ENCODE measurements around the gene MRPL28.
"Not testable (repeated sequence)": the region's sequence is repeated elsewhere in the genome, so short reads cannot be mapped to it uniquely, and the experiment has no call there.

Gene MRPL28

GRCh38 chr16:337437-337836 lies 32.9 kb downstream of the MRPL28 start:
- DNase-seq, result no peak

DNA sequence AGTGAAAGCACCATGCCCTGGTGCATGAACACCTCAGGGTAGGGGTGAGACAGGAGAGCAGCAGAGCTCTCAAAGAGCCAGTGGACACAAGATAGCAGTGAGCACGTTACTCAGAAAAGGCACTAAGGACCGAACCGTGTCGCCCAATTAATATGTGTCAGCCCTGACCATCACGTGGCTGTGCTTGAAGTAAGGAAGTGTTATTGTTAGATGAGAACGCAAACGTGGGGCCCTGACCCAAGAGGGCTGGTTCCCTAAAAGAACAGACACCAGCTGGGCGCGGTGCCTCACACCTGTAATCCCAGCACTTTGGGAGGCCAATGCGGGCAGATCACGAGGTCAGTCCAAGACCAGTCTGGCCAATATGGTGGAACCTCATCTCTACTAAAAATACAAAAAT lies 34.1 kb downstream of the MRPL28 start:
- DNase-seq, result no peak

GRCh38 chr16:334861-335632 lies 35.3 kb downstream of the MRPL28 start:
- not testable (repeated sequence) for DNase-seq

- DNase-seq, result not testable (repeated sequence)
Observed at GRCh38 chr16:334164-334832, 36.0 kb downstream of the MRPL28 start.

DNA sequence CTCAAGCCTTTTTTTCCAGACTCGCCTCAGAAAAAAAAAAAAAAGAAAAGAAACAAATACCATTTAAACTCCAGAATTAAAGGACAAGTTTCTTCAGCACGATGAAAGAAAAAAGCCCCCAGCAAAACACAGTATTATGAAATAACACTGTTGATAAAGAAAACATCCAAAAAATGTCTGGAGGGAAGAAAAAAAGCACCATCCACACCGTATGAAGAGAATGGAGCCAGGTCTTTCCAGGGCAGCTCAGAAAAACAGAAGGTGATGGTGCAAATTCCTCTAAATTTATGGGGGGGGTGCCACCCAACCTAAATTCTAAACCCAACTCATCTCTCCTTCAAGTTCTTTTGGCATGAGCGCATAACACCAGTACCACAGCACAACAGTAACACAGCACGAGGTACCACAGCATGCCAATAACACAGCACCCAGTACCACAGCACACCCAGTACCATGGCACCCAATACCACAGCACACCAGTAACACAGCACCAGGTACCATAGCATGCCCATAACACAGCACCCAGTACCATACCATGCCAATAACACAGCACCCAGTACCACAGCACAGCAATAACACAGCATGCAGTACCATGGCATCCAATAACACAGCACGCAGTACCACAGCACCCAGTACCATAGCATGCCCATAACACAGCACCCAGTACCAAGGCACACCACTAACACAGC lies 36.8 kb downstream of the MRPL28 start:
- no peak for DNase-seq

- DNase-seq, result peak; percentile 51
Observed at GRCh38 chr16:331181-331814, 39.0 kb downstream of the MRPL28 start.

DNA sequence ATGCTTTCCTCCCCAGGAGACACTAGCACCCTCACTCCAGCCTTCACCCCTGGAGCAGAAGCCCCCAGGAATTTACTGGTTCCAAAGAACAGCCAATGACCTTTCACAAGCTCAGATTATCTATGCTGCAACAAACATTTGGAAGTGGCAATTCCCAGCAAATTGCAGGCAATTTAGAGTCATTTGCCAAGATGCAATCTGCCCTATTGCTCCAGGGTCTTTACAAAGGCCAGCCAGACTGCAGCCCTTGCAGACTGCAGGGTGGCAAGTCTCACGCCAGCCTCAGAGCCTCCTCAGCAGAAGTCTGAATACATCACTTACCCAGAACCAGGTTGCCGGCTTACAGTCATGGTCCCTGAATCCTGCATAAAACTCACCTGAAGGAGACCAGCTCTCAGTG lies 39.6 kb downstream of the MRPL28 start:
- no peak for DNase-seq

DNA sequence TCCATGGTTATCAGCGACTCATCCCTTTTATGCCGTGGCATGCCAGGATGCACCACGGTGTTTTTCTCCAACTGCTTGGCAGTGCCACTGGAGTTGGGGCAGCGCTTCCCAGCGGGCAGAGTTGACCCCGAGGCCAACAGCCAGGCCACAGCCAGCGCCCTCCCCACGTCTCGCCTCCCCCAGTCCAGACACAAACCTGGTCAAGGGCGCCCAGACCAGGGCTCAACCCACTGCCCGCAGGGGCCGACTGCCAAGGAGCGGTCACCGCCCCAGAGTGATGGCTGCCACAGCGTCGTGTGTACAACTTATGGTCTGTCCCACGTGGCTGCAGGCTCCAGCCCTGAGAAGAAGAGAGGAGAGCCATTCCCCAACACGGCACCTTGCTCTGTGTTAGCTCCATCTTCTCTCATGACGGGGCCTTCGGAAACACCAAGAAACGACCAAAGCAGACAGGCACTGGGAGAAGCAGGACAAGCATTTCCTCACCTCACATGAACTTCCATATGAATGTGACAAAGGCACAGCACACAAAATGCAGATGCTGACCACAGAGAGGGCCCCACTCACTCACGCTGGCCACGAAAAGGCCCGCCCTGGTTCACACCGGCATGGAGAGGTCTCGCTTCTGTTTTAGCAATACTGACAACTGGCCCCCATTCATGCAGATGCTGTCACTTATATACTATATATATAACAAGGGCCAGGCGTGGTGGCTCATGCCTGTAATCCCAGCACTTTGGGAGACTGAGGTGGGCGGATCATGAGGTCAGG lies 44.8 kb downstream of the MRPL28 start:
- DNase-seq, result no peak

- peak; percentile 35 for DNase-seq
Observed at GRCh38 chr16:324451-325334, 45.6 kb downstream of the MRPL28 start.

DNA sequence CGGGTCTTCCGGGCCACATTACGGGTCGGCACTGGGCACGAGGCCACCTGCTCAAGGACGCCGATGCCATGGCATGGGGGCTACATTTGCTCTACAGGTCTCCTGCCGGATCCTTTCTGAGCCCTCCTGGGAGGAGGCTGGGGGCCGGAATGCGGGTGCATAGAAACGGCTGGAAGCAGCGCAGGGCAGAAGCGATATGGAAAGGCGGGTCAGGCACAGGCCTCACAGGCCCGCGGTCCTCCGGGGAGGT lies 46.2 kb downstream of the MRPL28 start:
- no peak for DNase-seq

DNA sequence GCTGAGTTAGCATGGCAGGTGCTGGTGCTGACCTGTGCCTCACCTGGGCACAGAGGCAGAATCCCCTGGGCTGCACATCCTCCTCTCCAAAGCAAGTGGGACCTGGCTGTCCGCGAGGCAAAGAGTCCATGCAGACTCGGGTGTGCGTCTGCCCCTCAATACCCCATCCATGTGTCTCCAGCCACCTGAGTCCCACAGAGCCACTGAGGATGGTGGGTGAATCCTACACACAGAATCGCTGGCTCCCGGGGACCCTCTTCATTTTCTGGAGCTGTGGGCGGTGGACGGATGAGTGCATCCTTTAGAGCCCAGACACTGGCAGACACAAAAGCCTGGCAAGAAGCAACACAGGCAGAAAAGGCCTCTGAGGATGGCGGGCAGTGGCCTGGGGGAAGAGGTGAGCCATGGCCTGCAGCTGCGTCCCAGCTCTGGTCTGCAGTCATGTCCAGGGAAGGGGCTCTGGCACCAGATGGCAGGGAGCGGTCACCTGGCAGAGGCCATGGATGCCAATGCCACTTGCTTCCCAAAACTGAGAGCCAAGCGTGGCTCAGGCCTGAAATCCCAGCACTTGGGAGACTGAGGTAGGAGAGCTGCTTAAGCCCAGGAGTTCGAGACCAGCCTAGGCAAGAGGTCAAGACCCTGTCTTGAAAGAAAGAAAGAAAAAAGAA lies 47.7 kb downstream of the MRPL28 start:
- DNase-seq, result no peak

DNA sequence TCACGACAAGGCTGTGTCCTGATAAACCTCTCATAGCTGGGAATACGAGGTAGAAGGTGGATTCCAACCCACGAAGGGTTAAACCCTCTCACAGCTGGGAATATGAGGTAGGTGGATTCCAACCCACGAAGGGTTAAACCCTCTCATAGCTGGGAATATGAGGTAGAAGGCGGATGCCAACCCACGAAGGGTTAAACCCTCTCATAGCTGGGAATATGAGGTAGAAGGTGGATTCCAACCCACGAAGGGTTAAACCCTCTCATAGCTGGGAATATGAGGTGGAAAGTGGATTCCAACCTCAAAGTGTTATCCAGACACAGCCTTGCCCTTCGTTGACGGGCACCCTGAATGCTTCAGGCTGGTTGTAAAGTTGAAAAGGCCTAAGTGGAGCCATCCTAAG lies 48.8 kb downstream of the MRPL28 start:
- DNase-seq, result no peak

GRCh38 chr16:320206-320605 lies 50.1 kb downstream of the MRPL28 start:
- DNase-seq, result no peak

DNA sequence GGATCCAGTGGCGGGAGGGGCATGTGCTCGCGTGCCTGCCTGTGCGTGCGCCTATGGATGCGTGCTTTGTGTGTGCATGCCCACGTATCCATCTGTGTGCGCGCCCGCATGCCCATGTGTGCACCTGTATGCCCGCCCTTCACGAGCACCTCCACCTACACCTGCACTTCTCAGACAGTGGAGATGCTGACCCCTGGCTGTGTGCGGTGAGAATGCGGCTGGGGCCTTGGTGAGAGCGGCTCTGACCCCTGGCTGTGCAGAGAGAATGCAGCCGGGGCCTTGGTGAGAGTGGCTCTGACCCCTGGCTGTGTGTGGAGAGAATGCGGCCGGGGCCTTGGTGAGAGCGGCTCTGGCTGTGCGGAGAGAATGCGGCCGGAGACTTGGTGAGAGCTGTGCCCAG lies 51.7 kb downstream of the MRPL28 start:
- no peak for DNase-seq

DNA sequence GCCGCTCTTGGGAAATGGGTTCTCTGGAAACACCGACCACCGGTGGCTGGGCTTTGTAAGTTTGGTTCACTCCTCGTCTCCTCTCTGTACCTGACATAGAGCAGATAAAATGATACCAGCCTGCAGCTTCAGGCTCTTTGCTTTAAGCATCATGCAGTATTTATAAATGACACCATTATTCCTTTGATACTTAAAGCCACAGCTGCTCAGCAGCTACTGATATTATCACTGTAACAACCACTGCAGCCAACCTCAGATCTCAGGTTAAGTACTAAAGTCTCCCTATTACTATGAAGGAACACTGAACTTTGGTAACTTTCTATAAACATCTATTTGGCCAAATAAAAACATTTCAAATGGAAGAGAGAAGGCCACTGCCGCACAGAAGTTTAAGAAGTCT lies 52.8 kb downstream of the MRPL28 start:
- no peak for DNase-seq
